ENCODE results near the gene DDOST.

Gene DDOST

GRCh38 chr1:20696397-20697333, 35.5 kb upstream of the DDOST start:
- no peaks in the 10 kb centered on the region for H3K9me2 ChIP-seq (replicated peaks; ENCODE audit: control insufficient read depth, low read length)
- no peaks in the 10 kb centered on the region for H3K9me3 ChIP-seq (ENCODE audit: control insufficient read depth, insufficient read depth, low read length)
- H3K4me1 ChIP-seq (ENCODE audit: control insufficient read depth, low read length), result peaks cover 7% of the 10 kb centered on the region
- no peaks in the 10 kb centered on the region for H3F3A ChIP-seq (ENCODE audit: control insufficient read depth, insufficient read depth)
- H3K79me2 ChIP-seq (ENCODE audit: control insufficient read depth, low read length), result no peaks in the 10 kb centered on the region
- no peaks in the 10 kb centered on the region for H3K36me3 ChIP-seq (ENCODE audit: control insufficient read depth, low read length)
- no peak overlapping the region for H3K27ac ChIP-seq (ENCODE audit: low read depth, low read length)
- TF ChIP-seq, protein P1, sequence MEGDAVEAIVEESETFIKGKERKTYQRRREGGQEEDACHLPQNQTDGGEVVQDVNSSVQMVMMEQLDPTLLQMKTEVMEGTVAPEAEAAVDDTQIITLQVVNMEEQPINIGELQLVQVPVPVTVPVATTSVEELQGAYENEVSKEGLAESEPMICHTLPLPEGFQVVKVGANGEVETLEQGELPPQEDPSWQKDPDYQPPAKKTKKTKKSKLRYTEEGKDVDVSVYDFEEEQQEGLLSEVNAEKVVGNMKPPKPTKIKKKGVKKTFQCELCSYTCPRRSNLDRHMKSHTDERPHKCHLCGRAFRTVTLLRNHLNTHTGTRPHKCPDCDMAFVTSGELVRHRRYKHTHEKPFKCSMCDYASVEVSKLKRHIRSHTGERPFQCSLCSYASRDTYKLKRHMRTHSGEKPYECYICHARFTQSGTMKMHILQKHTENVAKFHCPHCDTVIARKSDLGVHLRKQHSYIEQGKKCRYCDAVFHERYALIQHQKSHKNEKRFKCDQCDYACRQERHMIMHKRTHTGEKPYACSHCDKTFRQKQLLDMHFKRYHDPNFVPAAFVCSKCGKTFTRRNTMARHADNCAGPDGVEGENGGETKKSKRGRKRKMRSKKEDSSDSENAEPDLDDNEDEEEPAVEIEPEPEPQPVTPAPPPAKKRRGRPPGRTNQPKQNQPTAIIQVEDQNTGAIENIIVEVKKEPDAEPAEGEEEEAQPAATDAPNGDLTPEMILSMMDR (IDR thresholded peaks at IDR 0.05; ENCODE audit: low read depth, low read length, poor library complexity, severe bottlenecking), result peak; percentile 92
- TF ChIP-seq EZH2phosphoT487 (IDR thresholded peaks at IDR 0.05; ENCODE audit: borderline replicate concordance, low read length), result no peak
- H3K27me3 ChIP-seq (ENCODE audit: control insufficient read depth, low read length), result no peaks in the 10 kb centered on the region
- peak overlapping the region; percentile 94 for H3K4me2 ChIP-seq (ENCODE audit: low read length)
- H3K4me3 ChIP-seq (ENCODE audit: low read length), result peak overlapping the region; percentile 81
- H4K20me1 ChIP-seq (ENCODE audit: control insufficient read depth, insufficient read depth, low read depth, low read length), result no peaks in the 10 kb centered on the region

DNA sequence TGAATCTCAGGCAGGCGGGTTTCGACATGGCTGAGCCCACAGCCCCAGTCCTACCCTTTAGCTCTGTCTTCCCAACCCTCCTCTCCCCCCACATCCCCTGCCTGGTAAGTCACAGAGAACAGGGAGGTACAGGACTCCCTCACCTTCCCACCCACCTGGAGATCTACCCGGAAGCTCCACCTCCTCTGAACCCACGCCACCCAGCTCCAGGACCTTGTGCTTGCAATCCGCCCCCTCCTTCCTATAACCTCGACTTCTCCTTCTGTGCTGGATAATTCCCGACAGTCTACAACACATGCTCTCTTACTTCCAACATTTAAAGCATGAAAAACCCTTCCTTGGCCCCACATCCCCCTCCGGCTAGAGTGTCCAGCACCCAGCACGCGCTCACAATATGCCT, 34.3 kb upstream of the DDOST start:
- no peaks in the 10 kb centered on the region for H4K20me1 ChIP-seq (ENCODE audit: control insufficient read depth, insufficient read depth, low read depth, low read length)
- no peaks in the 10 kb centered on the region for H3K79me2 ChIP-seq (ENCODE audit: control insufficient read depth, low read length)
- no peaks in the 10 kb centered on the region for H3K36me3 ChIP-seq (ENCODE audit: control insufficient read depth, low read length)
- no peaks in the 10 kb centered on the region for H3F3A ChIP-seq (ENCODE audit: control insufficient read depth, insufficient read depth)
- no peak overlapping the region for H3K4me3 ChIP-seq (ENCODE audit: low read length)
- no peaks in the 10 kb centered on the region for H3K9me2 ChIP-seq (replicated peaks; ENCODE audit: control insufficient read depth, low read length)
- no peak overlapping the region for H3K27ac ChIP-seq (ENCODE audit: low read depth, low read length)
- H3K4me2 ChIP-seq (ENCODE audit: low read length), result no peak overlapping the region
- H3K27me3 ChIP-seq (ENCODE audit: control insufficient read depth, low read length), result no peaks in the 10 kb centered on the region
- H3K4me1 ChIP-seq (ENCODE audit: control insufficient read depth, low read length), result peaks cover 7% of the 10 kb centered on the region
- TF ChIP-seq, protein P1 (IDR thresholded peaks at IDR 0.05; ENCODE audit: low read depth, low read length, poor library complexity, severe bottlenecking), result no peak
- TF ChIP-seq EZH2phosphoT487 (IDR thresholded peaks at IDR 0.05; ENCODE audit: borderline replicate concordance, low read length), result no peak
- no peaks in the 10 kb centered on the region for H3K9me3 ChIP-seq (ENCODE audit: control insufficient read depth, insufficient read depth, low read length)

GRCh38 chr1:20693623-20694022, 32.5 kb upstream of the DDOST start:
- H3K9me3 ChIP-seq (ENCODE audit: control insufficient read depth, insufficient read depth, low read length), result no peaks in the 10 kb centered on the region
- no peaks in the 10 kb centered on the region for H4K20me1 ChIP-seq (ENCODE audit: control insufficient read depth, insufficient read depth, low read depth, low read length)
- H3K79me2 ChIP-seq (ENCODE audit: control insufficient read depth, low read length), result no peaks in the 10 kb centered on the region
- H3K27me3 ChIP-seq (ENCODE audit: control insufficient read depth, low read length), result no peaks in the 10 kb centered on the region
- peaks cover 7% of the 10 kb centered on the region for H3K4me1 ChIP-seq (ENCODE audit: control insufficient read depth, low read length)
- H3K4me2 ChIP-seq (ENCODE audit: low read length), result no peak overlapping the region
- H3F3A ChIP-seq (ENCODE audit: control insufficient read depth, insufficient read depth), result no peaks in the 10 kb centered on the region
- no peak overlapping the region for H3K27ac ChIP-seq (ENCODE audit: low read depth, low read length)
- no peaks in the 10 kb centered on the region for H3K9me2 ChIP-seq (replicated peaks; ENCODE audit: control insufficient read depth, low read length)
- no peak for TF ChIP-seq EZH2phosphoT487 (IDR thresholded peaks at IDR 0.05; ENCODE audit: borderline replicate concordance, low read length)
- TF ChIP-seq, protein P1 (IDR thresholded peaks at IDR 0.05; ENCODE audit: low read depth, low read length, poor library complexity, severe bottlenecking), result no peak
- H3K4me3 ChIP-seq (ENCODE audit: low read length), result no peak overlapping the region
- no peaks in the 10 kb centered on the region for H3K36me3 ChIP-seq (ENCODE audit: control insufficient read depth, low read length)

Measured in DOHH2 (cell line).